DMS79 treated with DMSO at 0.1 percent for 48 hours (cell line): ENCODE measurements around the gene ITGB1BP1.
"Not testable (repeated sequence)": the region's sequence is repeated elsewhere in the genome, so short reads cannot be mapped to it uniquely, and the experiment has no call there.

Source experiments
- DNase-seq: peaks from one replicate; lab custom pipeline; 2025; lab: John Stamatoyannopoulos, UW

The ITGB1BP1 gene

DNA sequence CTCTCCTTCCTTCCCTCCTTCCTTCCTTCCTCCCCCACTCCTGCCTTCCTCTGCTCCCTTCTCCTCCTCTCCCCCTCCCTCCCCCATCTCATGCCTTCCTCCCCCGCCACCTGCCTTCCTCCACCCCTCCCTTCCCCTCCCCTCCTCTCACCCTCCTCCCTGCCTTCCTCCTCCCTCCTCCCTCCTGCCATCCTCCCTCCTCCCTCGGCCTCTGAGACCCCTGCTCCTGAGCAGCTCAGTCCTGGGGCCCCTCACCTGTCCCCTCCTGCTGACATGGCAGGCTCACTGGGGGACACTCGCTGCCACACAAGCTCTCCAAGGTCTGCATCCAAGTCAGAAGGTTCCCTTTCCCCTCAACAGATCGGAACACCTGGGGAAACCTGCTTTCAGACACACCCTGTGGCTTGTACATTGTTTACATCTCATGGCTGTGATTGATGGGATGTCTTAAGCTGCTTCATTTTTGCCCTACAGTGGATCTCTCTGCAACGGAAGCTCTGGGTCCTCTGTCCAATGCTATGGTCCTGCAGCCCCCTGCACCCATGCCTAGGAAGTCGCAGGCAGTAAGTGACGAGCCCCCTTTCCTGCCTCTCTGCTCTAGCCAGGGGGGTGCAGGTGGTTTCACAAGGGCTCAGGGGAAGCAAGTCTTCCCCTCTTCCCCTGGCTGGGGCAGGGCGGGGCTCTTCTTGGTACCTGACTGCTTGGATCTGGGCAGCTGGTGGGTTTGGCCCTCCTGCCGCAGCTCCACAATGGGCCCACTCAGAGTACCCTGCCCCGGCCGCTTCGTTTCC lies 22.9 kb downstream of the ITGB1BP1 start:
- DNase-seq: no peak

DNA sequence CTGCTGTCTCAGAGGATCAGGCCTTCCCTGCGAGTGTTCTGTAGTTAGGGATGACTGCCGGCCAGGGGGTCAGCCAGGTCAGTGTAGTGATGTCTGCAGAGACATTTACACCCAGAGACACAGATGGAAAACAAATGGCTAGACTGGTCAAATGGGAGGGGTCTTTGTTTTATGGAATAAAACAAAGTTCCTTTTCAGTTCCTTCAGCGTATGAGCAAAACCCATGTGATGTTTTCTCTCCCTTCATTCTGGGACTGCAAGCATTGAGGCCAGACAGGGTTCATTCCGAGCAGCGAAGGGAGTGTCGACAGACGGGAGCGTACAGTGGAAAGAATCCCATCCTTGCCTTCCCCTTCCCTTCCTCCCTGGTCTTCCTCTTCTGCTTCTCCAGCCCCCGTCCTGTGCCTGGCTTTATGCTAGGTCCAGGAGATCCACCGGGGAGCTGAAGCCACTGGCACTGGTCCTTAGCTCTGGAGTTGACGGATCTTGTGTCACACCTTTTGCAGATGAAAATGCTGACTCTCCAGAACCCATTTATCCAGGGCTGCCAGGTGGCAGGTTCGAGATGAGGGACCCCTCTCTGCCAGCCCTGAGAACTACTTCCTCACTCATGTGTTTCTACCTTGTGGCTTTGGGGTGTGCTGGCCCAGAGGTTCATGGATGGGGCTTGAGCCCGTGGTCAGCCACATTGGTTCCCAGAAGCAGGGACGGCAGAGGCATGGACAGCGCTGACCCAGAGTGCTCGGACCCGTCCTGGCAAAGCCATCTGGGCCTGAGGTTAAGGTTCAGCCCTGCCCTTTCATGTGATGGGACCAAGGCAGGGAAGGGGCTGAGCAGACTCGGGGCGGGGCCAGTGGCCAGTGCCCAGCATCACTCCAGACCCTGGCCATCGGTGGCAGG lies 24.2 kb downstream of the ITGB1BP1 start:
- no peak for DNase-seq

DNA sequence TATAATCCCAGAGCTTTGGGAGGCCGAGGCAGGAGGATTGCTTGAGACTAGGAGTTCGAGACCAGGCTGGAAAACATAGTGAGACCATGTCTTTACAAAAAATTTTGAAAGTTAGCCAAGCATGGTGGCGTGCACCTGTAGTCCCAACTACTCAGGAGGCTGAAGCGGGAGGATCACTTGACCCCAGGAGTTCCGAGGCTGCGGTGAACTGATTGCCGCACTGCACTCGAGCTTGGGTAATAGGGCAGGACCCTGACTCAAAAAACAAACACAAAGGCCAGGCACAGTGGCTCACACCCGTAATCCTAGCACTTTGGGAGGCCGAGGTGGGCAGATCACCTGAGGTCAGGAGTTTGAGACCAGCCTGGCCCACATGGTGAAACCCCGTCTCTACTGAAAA lies 25.1 kb downstream of the ITGB1BP1 start:
- DNase-seq: not testable (repeated sequence)

DNA sequence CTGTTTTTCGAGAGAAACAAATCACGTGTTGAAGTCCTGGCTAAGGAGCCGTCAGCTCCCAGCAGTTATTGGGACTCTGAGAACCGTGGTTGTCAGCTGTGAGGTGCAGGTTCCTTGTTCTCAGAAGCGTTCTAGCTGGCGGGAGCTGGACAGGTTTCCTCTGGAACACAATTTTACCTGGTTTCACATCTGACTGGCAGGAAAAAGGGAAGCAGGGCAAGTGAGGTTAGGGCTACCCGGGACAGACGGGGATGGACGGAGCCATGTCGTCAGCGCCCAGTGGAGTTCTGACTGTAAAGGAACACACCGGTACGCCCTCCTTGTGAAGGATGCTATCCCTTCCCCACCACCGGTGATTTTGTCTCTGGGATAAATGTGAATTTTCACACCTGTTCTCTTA lies 26.1 kb downstream of the ITGB1BP1 start:
- no peak for DNase-seq

DNA sequence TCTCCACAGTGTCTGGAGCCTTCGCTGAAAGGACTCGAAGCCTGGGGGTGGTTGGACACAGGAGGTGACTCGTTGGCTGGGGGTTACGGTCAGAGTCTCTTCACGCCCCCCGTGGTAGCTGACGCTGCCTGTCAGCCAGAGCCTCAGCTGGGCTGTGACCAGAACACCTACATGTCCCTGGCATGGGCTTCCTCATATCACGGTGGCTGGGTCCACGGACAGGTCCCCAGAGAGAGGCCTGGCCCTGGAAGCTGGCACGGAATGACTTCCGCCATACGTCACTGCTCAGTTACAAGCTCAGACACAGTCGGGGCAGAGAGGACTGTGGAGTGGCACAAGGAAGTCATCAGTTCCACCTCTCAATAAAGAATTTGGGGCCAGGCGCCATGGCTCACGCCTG lies 28.5 kb downstream of the ITGB1BP1 start:
- DNase-seq: no peak

DNA sequence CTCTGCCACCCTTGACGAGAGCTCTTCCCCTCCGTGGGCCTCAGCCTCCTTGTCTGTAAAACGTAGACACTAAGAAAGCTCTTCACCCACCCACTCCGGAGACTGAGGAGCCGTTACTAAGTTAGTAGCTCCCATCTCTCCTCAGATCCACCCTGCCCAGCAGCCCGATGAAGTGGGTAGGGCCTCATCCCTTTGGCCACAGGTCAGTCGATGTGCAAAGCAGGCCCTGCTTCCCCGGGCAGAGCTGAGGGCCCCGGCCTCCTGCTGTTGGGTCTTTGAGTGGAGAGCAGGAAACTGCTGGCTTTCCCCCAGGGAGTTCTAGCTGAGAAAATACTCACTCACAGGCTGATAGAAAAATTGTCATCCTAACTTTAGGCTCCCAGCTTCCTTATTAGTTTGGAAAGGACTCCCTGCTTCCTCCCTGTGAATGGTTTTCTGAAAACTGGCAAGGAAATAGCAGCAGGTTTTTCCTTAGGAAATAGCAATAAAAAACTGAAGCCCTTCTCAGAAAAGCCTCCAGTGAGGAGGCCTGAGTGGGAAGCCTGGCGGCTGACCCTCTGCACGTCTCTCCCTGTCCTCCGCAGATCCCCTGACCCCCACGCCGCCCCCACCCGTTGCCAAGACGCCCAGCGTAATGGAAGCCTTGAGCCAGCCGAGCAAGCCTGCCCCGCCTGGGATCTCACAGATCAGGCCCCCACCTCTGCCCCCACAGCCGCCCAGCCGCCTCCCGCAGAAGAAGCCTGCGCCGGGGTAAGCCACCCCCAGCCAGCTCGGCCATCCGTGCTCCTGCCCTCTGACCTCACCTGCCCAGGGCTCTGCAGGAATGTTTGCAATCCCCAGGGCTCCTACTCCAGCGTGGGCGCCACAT lies 30.2 kb downstream of the ITGB1BP1 start:
- DNase-seq: no peak

DNA sequence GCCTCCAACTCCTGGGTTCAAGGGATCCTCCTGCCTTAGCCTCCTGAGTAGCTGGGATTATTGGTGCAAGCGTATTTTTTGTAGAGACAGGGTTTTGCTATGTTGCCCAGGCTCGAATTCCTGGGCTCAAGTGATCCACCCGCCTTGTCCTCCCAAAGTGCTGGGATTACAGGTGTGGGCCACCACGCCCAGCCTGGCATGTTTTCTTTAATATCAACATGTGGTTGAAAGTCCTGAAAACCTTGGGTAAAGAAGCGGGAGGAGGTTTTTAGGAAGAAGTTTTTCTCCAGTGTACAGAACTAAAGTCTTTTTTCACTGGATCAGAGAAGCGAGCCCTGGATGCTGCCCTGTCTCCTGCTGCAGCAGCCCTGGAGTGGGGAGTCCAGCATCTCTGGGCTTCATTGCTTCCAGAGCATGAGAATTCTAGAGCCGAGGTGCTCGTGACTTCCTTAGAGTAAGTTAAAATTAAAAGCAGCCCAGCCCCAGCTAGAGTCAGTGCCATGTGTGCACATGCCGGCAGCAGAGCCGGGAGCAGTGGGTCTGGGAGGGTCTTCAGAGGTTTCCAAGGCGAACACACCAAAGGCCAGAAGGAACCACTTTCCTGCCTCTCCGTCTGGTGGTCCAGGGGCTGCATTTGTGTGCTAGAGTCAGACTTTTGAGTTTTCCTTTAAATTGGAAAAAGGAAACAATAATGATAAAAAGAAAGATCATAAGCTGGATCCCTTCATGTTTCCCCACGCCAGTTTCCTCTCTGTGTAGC lies 31.2 kb downstream of the ITGB1BP1 start:
- DNase-seq: no peak

DNA sequence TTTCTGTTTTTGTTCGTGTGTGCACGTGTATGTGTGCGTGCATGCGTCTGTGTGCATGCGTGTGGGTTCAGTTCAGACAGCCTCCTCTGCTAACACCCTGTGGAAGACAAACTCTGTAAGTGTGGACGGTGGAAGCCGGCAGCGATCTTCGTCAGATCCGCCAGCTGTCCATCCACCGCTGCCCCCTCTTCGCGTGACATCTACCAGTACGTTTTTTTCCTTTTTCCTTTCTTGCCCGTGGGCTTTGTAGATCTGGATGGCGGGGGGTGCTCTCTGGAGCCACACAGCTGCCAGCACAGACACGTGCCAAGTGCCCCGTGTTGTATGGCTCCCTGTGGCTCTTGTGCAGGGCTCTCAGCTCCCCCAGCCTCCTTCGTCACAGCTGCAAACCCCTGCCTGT lies 32.3 kb downstream of the ITGB1BP1 start:
- DNase-seq: no peak

DNA sequence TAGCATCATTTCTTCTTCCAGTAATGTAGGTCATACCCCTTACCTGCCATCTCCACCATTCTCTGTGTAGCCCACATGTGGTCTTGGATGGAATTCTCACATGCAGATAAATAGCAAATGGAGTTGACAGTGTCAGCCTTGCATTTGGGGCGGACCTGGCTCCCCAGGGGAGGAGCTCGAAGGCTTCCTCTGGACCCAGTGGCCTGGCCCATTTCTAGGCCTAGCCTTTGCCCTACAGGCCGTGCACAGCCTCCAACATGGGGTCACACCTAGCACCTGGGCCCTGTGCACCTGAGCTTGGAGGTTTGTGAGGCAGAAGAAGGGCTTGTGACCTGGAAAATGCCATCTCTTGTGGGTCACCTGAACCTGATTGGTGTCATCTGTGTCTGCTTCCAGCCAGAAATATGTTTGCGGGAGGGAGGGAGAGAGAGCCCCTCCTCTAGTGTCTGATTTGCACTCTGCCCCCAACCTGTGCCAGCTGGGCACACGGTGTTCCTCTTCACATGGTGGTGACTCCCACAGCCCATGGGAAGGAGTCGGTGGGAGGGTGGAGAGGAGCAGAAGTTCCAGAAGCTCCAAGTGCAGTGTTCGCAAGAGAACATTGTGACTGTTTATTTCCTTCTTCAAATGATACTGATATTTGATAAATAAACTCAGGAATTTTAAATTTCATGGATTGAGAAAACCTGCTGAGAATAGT lies 33.0 kb downstream of the ITGB1BP1 start:
- no peak for DNase-seq

DNA sequence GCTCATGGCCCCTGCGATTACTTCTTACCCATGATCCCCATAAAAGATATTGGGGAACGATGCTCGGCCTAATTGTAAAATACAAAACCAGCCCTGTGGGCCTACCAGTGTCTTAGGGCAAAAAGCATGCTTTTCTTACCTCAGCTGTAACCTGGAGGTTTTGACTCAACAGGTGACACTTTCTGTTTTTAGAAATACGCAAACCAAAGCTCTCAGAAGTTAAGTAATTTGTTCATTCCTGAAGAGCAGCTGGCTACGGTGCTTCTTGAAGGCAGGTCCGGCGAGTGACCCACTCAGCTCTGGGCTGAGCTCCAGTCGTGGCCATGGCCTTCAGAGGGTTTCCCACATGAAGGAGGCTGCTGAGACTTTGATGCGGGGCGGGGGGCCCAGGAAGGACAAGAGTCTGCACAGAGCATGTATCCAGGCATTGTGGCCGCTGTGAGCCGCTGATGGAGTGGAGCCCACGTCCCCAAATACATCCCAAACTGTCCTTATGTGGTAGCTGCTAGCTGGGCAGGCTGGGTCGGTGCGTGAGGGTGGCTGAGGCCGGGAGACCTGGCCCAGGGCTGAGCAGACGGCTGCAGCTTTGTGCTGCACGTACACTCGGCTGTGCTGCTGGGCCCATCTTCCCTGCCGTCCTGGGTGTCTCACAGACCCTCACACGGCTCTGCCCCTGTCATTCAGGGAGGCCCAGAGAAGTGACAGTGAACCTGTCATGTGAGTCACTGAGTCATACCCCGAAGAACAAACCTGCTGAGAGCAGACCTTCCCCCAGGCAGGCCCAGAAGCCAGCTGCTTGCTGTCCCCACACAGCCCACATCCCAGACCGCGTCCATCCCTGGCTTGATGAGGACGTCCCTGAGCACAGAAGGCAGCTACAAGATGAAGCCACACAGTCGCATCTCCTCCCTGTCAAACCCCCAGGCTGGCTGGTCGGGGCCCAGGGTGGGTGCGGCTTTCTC lies 34.1 kb downstream of the ITGB1BP1 start:
- no peak for DNase-seq

DNA sequence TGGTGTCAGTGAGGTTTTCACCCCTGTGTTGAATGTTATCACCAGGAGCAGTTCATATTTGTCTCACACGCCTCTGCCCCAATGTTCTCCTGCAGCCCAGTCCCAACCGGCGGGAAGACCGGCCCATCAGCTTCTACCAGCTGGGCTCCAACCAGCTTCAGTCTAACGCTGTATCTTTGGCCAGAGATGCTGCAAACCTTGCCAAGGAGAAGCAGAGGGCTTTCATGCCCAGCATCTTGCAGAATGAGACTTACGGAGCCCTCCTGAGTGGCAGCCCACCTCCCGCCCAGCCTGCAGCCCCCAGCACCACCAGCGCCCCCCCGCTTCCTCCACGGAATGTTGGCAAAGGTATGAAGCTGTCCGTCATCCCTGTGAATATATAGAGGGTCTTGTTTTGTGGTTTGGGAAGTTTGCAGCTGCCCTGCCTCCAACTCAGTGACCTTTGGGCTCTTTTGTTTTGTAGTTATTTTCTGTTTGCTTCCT lies 35.1 kb downstream of the ITGB1BP1 start:
- DNase-seq: no peak

DNA sequence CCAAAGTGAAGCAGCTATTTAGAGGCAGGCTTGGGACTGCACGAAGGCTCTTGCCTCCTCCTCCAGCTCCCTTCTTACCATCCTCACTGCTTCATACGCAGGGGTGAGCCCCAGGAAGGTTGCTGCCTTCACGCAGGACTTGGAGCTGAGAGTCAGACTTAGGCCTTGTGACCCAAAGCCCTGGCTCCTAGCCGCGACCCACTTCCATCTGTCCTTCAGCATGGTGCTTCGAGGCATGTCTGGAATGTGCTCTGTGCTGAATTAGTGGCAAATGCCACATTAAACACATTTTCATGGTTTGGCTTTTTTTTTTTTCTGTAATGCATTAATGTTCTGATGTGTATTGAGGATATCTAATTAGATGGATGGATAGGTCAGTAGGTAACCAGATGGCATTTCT lies 37.5 kb downstream of the ITGB1BP1 start:
- DNase-seq: no peak

DNA sequence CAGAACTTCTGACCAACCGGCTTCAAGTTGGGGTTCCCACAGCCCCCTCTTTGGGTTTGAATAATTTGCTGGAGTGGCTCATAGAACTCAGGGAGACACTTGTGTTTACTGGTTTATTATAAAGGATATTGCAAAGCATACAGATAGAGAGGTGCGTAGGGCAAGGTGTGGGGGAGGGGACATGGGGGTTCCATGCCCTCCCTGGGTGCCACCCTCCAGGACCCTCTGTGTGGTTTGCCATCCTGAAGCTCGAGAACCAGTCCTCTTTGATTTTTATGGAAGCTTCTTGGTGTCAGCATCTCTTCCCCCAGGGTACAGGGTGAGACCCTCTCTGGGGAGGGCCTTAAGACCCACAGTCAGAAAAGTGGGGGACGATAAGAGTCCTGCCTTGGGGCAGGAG lies 38.8 kb downstream of the ITGB1BP1 start:
- DNase-seq: no peak

DNA sequence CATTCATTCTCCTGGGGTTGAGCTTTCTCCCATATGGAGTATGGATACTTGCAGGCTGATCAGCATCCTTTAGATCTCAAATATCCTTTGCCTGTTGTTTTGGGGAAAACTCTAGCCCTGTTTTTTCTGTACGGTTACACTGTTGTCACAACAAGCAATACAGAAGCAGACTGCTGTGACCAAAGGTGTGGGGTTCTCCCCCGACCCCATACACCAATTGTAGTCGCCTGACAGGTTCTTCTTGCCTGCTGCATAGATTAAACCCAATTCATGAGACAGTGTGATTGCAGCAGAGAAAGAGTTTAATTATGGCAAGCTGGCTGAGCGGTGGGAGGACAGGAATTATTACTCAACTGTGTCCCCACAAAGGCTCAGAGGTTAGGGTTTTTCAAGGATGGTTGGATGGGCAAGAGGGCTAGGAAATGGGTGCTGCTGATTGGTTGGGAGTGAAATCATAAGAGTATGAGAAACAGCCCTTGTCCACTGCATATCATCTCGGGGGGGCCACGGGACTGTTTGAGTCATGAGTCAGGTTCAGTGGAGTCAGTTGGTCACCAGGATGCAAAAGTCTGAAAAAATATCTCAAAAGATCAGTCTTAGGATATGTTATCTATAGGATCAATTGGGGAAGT lies 40.6 kb downstream of the ITGB1BP1 start:
- no peak for DNase-seq

DNA sequence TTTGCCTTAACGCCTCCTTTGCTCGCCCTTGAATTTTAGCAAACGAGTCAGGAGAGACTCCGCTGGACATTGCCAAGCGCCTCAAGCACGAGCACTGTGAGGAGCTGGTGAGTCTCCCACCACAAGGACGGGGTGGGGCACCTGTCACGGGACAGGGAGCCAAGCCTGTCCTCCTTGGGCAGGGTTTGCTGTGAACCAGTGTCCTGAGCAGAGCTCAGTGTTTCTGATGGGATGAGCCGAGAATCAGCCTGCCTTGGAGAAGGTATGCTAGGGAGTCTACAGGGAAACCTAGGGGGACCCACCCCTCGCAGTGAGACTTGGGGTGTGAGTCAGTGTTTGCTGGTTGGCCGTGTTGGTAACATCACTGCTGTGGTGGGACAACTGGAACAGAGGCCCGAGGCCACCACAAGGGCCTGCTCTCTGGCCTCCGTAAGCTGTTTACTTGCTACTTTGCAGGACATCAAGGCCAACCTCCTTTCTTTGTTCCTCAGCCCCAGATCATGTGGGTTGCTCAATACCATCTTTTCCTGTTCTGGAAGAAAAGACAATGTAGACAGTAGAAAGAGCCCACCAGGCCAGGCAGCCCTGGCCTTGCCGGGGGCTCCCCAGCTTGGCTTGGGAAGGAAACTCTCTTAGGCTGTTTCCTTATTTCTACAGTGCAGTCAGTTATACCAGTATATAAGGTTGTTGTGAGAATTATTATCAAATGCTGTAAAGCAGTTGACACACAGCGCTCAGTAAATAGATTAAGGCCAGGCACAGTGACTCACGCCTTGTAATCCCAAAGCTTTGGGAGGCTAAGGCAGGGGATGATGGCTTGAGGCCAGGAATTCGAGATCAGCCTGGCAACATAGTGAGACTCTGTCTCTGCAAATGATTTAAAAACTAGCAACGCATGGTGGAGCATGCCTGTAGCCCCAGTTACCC lies 42.4 kb downstream of the ITGB1BP1 start:
- DNase-seq: no peak

DNA sequence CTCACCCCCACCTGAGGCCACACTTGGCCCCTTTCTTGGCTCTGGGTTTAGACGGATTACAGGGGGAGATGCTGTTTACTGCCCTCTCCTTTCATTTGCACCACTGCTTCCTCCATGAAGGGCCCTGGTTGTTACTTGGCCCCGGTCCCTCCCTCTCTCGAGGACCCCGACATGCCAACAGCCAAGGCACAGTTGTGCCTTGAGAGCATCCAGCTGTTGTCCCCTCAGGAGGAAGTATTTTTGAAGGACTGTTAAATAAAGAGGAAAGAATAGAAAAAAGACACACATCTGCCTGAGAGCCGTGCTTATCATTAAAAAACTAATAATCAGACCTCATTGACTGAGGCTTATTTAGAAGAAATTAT lies 44.0 kb downstream of the ITGB1BP1 start:
- DNase-seq: no peak

DNA sequence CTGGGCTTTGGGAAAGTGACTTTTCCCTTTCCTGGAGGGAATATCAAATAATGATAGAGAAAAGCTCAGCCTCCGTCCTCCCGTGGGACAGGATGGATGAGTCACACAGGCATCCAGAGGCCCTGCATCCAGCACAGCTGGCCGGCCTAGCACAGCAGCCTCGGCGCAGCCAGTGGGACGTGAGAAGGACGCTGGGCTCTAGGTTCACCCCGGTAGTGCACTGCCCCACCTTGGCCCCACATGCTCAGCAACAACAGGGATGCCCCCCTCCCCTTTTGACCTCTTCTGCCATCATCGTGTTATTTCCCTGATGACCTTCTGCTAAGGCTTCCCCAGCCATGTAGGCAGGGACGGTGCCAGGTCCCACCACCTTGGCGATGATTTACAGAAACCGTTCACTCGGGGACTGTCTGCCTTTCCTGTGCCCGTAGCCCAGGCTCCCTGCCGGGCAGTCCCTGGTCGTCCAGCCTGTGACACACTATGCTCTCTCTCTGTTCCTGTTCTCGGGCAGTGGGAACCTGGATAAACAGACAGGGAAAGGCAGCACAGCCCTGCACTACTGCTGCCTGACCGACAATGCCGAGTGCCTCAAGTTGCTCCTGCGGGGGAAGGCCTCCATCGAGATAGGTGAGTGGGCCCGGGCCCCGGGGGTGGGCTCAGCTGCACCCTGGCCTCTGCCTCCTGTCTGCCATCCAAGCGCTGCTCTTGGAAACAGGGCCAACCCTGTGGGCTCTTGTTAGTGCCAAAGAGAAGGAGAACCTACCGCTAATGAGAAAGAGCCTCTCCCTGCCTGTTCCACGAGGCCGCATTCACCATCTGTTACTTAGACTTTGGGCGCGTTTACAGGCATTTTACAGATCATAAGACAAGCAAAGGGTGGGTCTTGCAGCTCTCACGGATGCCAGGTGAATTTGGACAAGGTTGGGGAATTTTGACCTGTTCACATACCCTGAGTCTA lies 44.6 kb downstream of the ITGB1BP1 start:
- DNase-seq: no peak
